HG02884 (cell line): ENCODE measurements around the gene G3BP1.
A peak's percentile ranks its signal among the peaks of the same experiment; 100 is the strongest.
"Not testable (repeated sequence)": the region's sequence is repeated elsewhere in the genome, so short reads cannot be mapped to it uniquely, and the experiment has no call there.

Source experiments
- ATAC-seq: cut with Tn5 transposase; IDR thresholded peaks from one replicate; pipeline ENCODE4 v1.9.1; 2021; ENCODE audit warnings: mild to moderate bottlenecking, moderate library complexity; ENCODE audit not compliant: unreplicated experiment

The G3BP1 gene

DNA sequence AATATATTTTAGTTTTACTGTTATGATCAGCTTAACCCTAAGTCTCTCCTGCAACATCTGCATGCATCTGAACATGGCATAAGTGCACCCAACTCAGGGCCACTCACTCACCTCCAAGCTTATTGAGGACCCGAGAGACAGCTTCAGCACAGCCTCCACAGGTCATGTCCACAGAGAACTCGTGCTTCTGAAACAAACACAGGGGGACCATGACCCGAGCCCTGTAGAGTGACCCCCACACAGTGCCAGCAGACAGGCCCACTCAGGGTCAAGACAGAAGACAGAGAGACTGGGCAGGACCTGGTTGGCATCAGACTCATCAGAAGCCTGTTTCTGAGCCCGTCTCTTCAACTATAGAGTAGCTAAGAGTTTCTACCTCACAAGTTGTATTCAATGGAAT lies 20.2 kb upstream of the G3BP1 start:
- no peak for ATAC-seq

- no peak for ATAC-seq
Observed at GRCh38 chr5:151755383-151755782, 16.4 kb upstream of the G3BP1 start.

GRCh38 chr5:151757233-151758140 lies 14.3 kb upstream of the G3BP1 start:
- ATAC-seq: no peak

- ATAC-seq: peak; percentile 4
Observed at GRCh38 chr5:151758141-151758429, 13.7 kb upstream of the G3BP1 start.

GRCh38 chr5:151758430-151759241 lies 13.1 kb upstream of the G3BP1 start, which contains the start of gene ATOX1:
Gene ATOX1 (minus strand): TSS chr5:151758631. CDS start chr5:151758551, 80 bp downstream.
- ATAC-seq: peak; percentile 90

DNA sequence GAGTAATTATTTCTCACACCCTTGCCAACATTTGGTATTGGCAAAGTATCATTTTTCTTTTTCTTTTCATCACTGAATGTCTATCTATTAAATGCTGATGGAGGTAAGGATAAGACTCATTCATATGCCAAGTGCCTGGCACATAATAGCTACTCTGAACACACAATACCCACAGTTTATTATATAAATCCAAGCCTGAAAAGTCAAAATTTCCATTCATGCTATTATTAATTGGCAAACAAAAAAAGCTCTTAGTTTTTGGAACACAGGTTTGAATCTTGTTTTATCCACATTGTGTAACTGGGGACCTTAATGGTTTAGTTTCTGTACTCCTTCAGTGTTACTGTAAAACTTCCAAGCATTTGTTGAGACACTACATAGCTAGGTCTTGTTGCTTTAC lies 7.0 kb upstream of the G3BP1 start:
- no peak for ATAC-seq

- no peak for ATAC-seq
Observed at GRCh38 chr5:151766975-151767374, 4.8 kb upstream of the G3BP1 start.

GRCh38 chr5:151770383-151771258 lies 1.1 kb upstream of the G3BP1 start:
- peak; percentile 23 for ATAC-seq

DNA sequence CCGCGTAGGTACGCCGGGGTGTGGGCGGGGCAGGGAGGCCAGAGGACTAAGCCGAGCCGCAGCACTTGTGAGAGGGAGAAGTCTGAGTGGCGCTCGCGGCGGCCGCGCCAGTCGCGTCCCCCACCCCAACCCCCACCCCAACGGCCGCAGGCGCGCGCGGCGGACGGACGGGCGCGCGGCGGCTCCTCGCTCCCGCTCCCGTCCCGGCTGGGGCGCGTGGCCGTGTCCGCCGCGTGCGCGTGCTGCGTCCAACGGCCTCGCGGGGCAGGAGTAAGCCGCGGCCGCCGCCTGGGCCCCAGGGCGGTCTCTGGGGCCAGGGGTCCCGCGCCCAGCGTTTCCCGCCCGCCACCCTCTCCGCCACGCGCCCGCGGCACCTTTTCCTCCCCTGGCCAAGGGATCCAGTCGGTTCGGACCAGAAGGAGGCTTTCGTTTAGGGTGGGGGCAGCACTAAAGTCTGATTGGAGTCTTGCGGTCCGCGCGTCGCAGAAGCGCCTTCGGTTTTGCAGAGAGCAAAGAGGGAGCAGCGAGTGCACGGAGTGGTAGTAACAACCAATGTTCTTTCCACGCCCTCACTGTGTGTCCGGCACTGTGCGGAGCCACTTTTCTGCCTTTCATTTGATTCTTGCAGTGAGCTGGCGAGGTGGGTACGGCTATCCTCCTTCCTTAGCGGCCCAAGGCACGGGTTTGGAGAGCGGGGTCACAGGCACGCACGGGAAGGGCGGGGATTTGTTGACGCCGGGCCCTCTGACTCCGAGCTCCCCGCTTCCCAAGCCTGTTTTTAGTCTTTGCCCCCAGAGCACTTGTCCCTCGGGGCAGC lies 483 bp downstream of the G3BP1 start:
- peak; percentile 1 for ATAC-seq

DNA sequence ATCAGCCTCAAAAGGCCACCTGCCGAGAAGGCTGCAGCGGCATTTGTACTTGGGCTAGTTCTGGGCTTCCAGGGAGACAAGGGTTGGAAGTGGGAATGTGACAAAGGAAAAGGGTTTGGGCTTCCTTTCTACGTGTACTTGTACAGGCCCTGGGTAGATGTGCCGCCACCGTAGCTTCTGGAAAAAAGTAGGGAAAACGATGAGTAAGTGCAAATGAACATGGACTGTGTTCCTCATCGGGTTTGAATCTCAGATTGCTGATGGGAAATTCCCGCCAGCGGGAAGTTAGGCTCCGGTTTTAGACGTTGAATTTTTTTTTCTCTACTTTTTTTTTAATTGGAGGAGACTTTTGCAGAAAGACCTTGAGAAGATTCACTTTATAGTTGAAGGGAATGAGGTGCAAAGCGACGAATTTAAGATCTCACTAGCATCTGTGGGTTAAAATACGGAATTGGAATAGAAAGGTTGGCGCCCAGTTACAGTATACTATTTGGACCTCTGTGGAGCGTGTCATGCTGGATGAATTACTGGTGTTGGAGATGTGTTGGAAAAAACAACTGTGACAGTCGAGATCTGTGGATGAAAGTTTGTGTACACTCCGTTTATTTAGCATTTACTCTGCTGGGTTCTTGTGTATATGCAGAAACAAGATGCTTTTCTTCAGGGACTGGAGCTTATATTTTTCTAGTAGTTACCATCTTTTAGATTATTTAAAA lies 1.2 kb downstream of the G3BP1 start:
- ATAC-seq: no peak

DNA sequence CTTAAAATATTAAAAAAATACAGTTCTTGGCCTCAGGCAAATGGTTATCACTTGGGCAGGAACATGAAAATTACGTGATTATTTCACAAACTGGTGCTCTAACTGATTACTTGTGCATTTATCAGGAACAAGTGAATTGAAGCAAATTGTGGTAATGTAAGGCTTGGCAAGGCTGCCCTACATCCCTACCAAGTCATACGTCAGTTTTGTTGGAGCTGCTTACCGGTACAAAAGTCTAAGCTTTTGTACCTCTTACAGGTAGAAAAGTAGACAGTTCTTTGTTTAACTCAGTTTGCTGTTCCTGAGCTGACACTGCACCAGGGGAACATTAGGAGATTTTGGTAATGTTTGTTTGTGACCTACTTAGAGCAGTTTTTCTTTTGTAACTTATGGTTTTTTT lies 2.2 kb downstream of the G3BP1 start:
- no peak for ATAC-seq

GRCh38 chr5:151775025-151775606 lies 3.4 kb downstream of the G3BP1 start:
- ATAC-seq: no peak

GRCh38 chr5:151779531-151780125 lies 7.9 kb downstream of the G3BP1 start:
- ATAC-seq: peak; percentile 39

DNA sequence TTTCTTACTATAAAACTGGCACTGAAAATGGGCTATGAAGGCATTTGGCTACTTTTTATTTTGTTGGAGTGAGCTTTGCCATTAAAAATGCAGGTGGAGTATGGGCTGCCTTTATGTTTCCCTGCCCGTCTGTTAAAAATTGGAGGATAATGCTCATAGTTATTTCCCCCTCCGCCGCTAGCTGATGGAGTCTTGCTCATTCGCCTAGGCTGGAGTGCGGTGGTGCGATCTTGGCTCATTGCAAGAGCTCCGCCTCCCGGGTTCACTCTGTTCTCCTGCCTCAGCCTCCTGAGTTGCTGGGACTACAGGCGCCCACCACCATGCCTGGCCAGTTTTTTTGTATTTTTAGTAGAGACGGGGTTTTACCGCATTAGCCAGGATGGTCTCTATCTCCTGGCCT lies 8.6 kb downstream of the G3BP1 start:
- ATAC-seq: no peak

DNA sequence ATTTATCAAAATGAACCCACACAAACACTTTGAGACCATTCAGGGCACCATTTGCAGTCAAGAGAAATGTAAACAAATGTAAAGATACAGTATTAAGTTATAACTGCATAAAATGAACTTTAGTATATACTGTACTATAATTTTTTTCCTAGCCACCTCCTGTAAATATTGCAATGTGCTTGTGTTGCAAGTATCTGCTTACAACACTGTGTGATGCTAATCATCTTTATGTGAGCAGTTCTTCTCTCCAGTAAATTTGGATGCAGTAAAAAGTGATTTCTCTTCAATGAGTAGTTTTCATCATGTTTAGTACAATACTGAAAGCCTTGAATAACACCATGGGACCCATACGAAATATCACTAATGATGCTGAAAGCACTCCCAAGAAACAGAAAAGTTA lies 9.4 kb downstream of the G3BP1 start:
- ATAC-seq: no peak

GRCh38 chr5:151783664-151784063 lies 11.9 kb downstream of the G3BP1 start:
- ATAC-seq: not testable (repeated sequence)

DNA sequence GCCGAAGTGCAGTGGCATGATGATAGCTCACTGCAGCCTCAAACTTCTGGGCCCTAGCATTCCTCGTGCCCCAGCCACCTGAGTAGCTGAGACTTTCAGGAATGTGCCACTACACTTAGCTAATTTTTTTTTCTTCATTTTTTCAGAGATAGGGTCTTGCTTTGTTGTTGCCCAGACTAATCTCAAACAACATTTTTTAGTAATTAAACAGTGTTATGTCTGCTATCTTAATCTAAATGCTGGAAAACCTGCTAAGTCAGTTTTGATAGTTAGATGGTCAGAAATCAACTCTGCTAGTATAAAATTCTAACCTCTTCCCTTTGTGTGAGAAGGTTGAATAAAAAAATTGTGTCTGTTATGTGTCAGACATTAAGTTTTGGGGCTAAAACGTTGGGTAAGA lies 12.4 kb downstream of the G3BP1 start:
- ATAC-seq: no peak

DNA sequence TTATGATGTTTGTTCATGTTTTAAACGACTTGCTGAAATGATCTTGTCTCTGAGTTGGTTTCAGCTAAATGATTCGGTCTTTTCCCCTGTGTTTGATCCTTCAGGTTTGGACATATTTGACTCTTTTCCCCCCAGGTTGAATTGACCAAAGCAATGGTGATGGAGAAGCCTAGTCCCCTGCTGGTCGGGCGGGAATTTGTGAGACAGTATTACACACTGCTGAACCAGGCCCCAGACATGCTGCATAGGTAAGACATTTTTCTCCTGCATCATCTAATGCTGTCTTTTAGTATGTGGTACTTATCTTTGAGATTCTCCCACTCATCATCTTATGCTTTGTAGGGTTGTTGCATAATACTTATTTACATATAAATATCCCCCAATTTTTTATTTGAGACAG lies 14.7 kb downstream of the G3BP1 start:
- no peak for ATAC-seq

DNA sequence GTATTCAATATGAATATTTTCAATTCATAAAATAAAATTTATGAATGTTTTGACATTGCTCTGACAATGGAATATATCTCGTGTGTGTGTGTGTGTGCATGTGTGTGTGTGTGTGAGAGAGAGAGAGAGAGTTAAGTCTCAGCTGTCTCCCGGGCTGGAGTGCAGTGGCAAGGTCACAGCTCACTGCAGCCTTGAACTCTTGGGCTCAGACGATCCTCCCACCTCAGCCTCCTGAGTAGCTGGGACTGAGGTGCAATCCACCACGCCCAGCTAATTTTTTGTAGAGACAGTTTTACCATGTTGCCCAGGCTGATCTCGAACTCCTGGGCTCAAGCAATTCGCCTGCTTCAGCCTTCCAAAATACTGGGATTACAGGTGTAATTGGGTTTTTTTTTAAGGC lies 16.1 kb downstream of the G3BP1 start:
- ATAC-seq: no peak
